Thyroid gland (tissue), 4 donors: ENCODE measurements around the gene ZFYVE9.

Experiments
- POLR2A ChIP-seq, 2 donors: fragments of 450-650 bp; IDR thresholded peaks; one replicate each; pipeline ENCODE4 v1.6.1; 2017; ENCODE audit warnings: antibody characterized with exemption in 2 of 2, mild to moderate bottlenecking in 2 of 2, moderate library complexity in 1 of 2
- TF ChIP-seq, protein P1 (sequence below), 6 experiments: fragments of 200-600 bp in 3 of 6; fragments of 450-650 bp in 3 of 6; sonication (generic) in 3 of 6; IDR thresholded peaks; one replicate each; pipeline ENCODE4 v1.5.1; 2016 to 2019; ENCODE audit warnings: antibody characterized with exemption in 6 of 6, mild to moderate bottlenecking in 2 of 6, inconsistent platforms in 1 of 6, moderate library complexity in 1 of 6

DNA sequence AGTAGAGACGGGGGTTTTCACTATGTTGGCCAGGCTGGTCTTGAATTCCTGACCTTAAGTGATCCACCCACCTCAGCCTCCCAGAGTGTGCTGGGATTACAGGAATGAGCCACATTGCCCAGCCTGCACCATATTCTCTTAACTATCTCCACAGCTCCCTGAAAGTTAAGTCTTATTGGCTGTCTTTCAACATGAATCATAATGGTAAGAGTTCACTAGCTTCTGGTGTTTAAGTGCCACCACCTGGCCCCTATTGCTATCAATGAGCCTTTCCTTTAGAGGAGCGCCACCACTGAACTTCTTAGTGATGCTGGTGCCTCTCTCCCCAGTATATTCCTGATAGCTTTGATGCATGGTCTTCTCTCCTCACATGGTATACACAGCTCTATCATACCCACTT is 15.7 kb downstream of the ZFYVE9 start:
- TF ChIP-seq POLR2A (IDR thresholded peaks at IDR 0.05), result no peak
- TF ChIP-seq, protein P1, sequence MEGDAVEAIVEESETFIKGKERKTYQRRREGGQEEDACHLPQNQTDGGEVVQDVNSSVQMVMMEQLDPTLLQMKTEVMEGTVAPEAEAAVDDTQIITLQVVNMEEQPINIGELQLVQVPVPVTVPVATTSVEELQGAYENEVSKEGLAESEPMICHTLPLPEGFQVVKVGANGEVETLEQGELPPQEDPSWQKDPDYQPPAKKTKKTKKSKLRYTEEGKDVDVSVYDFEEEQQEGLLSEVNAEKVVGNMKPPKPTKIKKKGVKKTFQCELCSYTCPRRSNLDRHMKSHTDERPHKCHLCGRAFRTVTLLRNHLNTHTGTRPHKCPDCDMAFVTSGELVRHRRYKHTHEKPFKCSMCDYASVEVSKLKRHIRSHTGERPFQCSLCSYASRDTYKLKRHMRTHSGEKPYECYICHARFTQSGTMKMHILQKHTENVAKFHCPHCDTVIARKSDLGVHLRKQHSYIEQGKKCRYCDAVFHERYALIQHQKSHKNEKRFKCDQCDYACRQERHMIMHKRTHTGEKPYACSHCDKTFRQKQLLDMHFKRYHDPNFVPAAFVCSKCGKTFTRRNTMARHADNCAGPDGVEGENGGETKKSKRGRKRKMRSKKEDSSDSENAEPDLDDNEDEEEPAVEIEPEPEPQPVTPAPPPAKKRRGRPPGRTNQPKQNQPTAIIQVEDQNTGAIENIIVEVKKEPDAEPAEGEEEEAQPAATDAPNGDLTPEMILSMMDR (IDR thresholded peaks at IDR 0.05), result no peak
